K562 (cell line): ENCODE data around the gene SLC37A2. TPM values are rescaled to one million over a fixed set of nuclear protein-coding genes. Genes with fewer than 3 reads are reported as not detected.

Source experiments
- ARID3B ChIP-seq: fragments of 250-450 bp; sonication (Bioruptor Pico); IDR thresholded peaks from 2 replicates; pipeline ENCODE4 v1.4.0; 2020; ENCODE audit warnings: borderline replicate concordance
- BRD4 ChIP-seq: fragments of 200-600 bp; sonication (generic); IDR thresholded peaks from 2 replicates; pipeline ENCODE4 v1.6.1; 2017; ENCODE audit warnings: inconsistent platforms
- DMBX1 ChIP-seq: fragments of 250-450 bp; sonication (Bioruptor Pico); IDR thresholded peaks from 2 replicates; pipeline ENCODE4 v1.8.0; 2022; ENCODE audit warnings: inconsistent platforms, mild to moderate bottlenecking, moderate library complexity, borderline replicate concordance
- ELF2 ChIP-seq: fragments of 250-450 bp; sonication (Bioruptor Pico); IDR thresholded peaks from 2 replicates; pipeline ENCODE4 v1.5.0; 2021; ENCODE audit warnings: mild to moderate bottlenecking
- GATA2 ChIP-seq: sonication (generic); formaldehyde crosslinking; IDR thresholded peaks from 2 replicates; pipeline ENCODE4 v1.4.0; 2020; ENCODE audit warnings: mild to moderate bottlenecking, missing genetic modification reagents
- NUFIP1 ChIP-seq: fragments of 450-650 bp; IDR thresholded peaks from 2 replicates; pipeline ENCODE4 v1.6.1; 2018; ENCODE audit not compliant: partially characterized antibody
- POLR2H ChIP-seq: IDR thresholded peaks from 2 replicates; pipeline ENCODE4 v1.6.1; 2016; ENCODE audit warnings: missing genetic modification characterization, low read depth, mild to moderate bottlenecking, control low read depth, missing compliant biosample characterization, moderate library complexity
- POLR3A ChIP-seq: IDR thresholded peaks from 2 replicates; pipeline ENCODE4 v1.6.1; 2011; ENCODE audit warnings: borderline replicate concordance, mild to moderate bottlenecking, moderate library complexity; ENCODE audit not compliant: insufficient read length, insufficient read depth; ENCODE audit errors: extremely low read depth
- SMAD4 ChIP-seq: fragments of 250-450 bp; sonication (Bioruptor Pico); conservative IDR thresholded peaks from 2 replicates; pipeline ENCODE4 v1.8.0; 2021; ENCODE audit warnings: inconsistent platforms, mild to moderate bottlenecking, moderate library complexity
- ZBTB11 ChIP-seq, 3 experiments: fragments of 200-800 bp in 1 of 3; fragments of 250-450 bp in 1 of 3; fragments of 450-650 bp in 1 of 3; sonication (Bioruptor Pico) in 1 of 3; sonication (Bioruptor generic) in 1 of 3; formaldehyde crosslinking in 1 of 3; IDR thresholded peaks; 2 replicates each; pipeline versions ENCODE4 v1.6.1 to v1.8.0; 2016 to 2022; ENCODE audit warnings: mild to moderate bottlenecking in 2 of 3, missing genetic modification characterization in 2 of 3, missing compliant biosample characterization in 1 of 3, moderate library complexity in 1 of 3
- ZBTB40 ChIP-seq, 2 experiments: fragments of 450-650 bp in 1 of 2; sonication (generic) in 1 of 2; formaldehyde crosslinking in 1 of 2; IDR thresholded peaks; 2 replicates each; pipeline versions ENCODE4 v1.7.1 to v1.9.0; 2016 to 2022; ENCODE audit warnings: inconsistent platforms in 1 of 2, mild to moderate bottlenecking in 1 of 2, missing genetic modification reagents in 1 of 2
- polyA plus RNA-seq, 8 experiments: library from polyadenylated mRNA; depleted of rRNA in 4 of 8; stranded (reverse) in 5 of 8; unstranded in 3 of 8; fragments of >200 nt; fragmentation: Nextera tagmentation in 2 of 8; fragmentation: Illumina TruSeq in 1 of 8; extraction: Ambion mirVana in 2 of 8; extraction: Trizol in 1 of 8; gene quantifications; 2 replicates each; pipeline versions ENCODE4 v1.2.1 to v1.2.3, GENCODE V29; 2011 to 2014; ENCODE audit warnings: inconsistent platforms in 1 of 8, missing spikeins in 1 of 8
- total RNA-seq, 7 experiments: library from RNA; depleted of rRNA in 6 of 7; stranded (reverse); fragments of >200 nt in 6 of 7; fragmentation: Illumina TruSeq in 2 of 7; extraction: Trizol in 2 of 7; gene quantifications; 2 replicates each; pipeline versions ENCODE4 v1.2.1 to v1.2.3, GENCODE V29; 2011 to 2021; ENCODE audit warnings: low replicate concordance in 1 of 7

Gene SLC37A2
- total and polyA plus RNA-seq, 9 of the 15 experiments (the other 6 are each of a cell fraction or from before 2014, with no cell fraction given): 0.01 to 1.2 (median 0.52) TPM

- TF ChIP-seq ZBTB11 (CRISPR knock-in tag; IDR thresholded peaks at IDR 0.05): peak in 1 of 3 experiments; percentile 40; a peak in 1 of 6 replicates
- no peak for TF ChIP-seq NUFIP1
- TF ChIP-seq POLR2H (tag): peak; percentile 29; the same call in 1 of the 2 replicates
- TF ChIP-seq GATA2 (CRISPR knock-in tag): no peak
- peak; percentile 89 for TF ChIP-seq ZBTB40 (IDR thresholded peaks at IDR 0.05)
- TF ChIP-seq ZBTB40 (CRISPR knock-in tag; IDR thresholded peaks at IDR 0.05): no peak
- no peak for TF ChIP-seq POLR3A
- TF ChIP-seq ELF2: no peak
- no peak for TF ChIP-seq ARID3B (CRISPR knock-in tag)
- TF ChIP-seq SMAD4: 0 out of 2 replicates have a peak, but pooled peaks have one; percentile 21
- TF ChIP-seq BRD4: no peak
- no peak for TF ChIP-seq DMBX1
These were observed 61.0 kb downstream of the SLC37A2 start (continued) for GRCh38 chr11:125123947-125124617.
